AG04450 (cell line): ENCODE results near the gene SYT2. TPM values are rescaled to one million over a fixed set of nuclear protein-coding genes. Genes with fewer than 3 reads are reported as not detected.

Source experiments
- CTCF ChIA-PET: fragments of 300-600, 350-600 bp; formaldehyde crosslinking; extraction: SDS; loops from one replicate; lab custom pipeline; 2022; ENCODE audit warnings: antibody characterized with exemption, inconsistent platforms; lab: Charles Lee
- POLR2A ChIA-PET: fragments of 350-600 bp; formaldehyde crosslinking; extraction: SDS; loops from one replicate; lab custom pipeline; 2021; ENCODE audit warnings: antibody characterized with exemption, inconsistent platforms; lab: Yijun Ruan, JAX
- DNase-seq: peaks from one replicate; pipeline ENCODE4 v3.0.0-alpha.2; 2011; ENCODE audit warnings: low read depth, low spot score
- H3K27ac ChIP-seq: one replicate; pipeline ENCODE4 v1.5.1; 2012; ENCODE audit warnings: low read depth, low read length, control low read depth
- H3K27me3 ChIP-seq: one replicate; pipeline ENCODE4 v1.6.0; 2012; ENCODE audit warnings: low read length; ENCODE audit not compliant: control insufficient read depth, insufficient read depth
- H3K4me3 ChIP-seq: 2 replicates; pipeline ENCODE4 v1.5.1; 2011; ENCODE audit warnings: mild to moderate bottlenecking, low read depth, low read length, control low read depth
- H3K9me3 ChIP-seq: 2 replicates; pipeline ENCODE4 v1.5.1; 2012; ENCODE audit warnings: low read length; ENCODE audit not compliant: control insufficient read depth, insufficient read depth
- CTCF ChIP-seq: IDR thresholded peaks from 2 replicates; pipeline ENCODE4 v1.5.1; 2011; ENCODE audit warnings: low read depth, low read length, control low read depth, inconsistent platforms
- polyA plus RNA-seq: library from polyadenylated mRNA; depleted of rRNA; stranded (reverse); fragments of >200 nt; gene quantifications from 2 replicates; pipeline ENCODE4 v1.2.3, GENCODE V29; 2011

SYT2 gene
- polyA plus RNA-seq, 1 experiment: 0.01 TPM

GRCh38 chr1:202662081-202662480 lies 48.2 kb downstream of the SYT2 start:
- ChIA-PET POLR2A (no interaction called here), CTCF (no interaction called here)
- TF ChIP-seq CTCF: no peak
- Histone ChIP-seq H3K4me3 (no peak overlapping the region), H3K27me3 (peaks cover 43% of the 10 kb centered on the region), H3K9me3 (no peaks in the 10 kb centered on the region), H3K27ac (no peak overlapping the region)
- no peak for DNase-seq

GRCh38 chr1:202661136-202661845 lies 49.0 kb downstream of the SYT2 start:
- H3K4me3 ChIP-seq: no peak overlapping the region
- CTCF ChIA-PET: no interaction called here
- no peak for TF ChIP-seq CTCF
- DNase-seq: no peak
- no peaks in the 10 kb centered on the region for H3K9me3 ChIP-seq
- no peak overlapping the region for H3K27ac ChIP-seq
- POLR2A ChIA-PET: no interaction called here
- peaks cover 43% of the 10 kb centered on the region for H3K27me3 ChIP-seq

- TF ChIP-seq CTCF: no peak
- Histone ChIP-seq H3K27ac (no peak overlapping the region), H3K4me3 (no peak overlapping the region), H3K9me3 (no peaks in the 10 kb centered on the region), H3K27me3 (peaks cover 50% of the 10 kb centered on the region)
- ChIA-PET POLR2A (no interaction called here), CTCF (no interaction called here)
- DNase-seq: no peak
These were observed 50.3 kb downstream of the SYT2 start for GRCh38 chr1:202659974-202660373.

GRCh38 chr1:202659541-202659940 lies 50.7 kb downstream of the SYT2 start:
- no peak for TF ChIP-seq CTCF
- H3K27me3 ChIP-seq: peaks cover 54% of the 10 kb centered on the region
- no peak for DNase-seq

GRCh38 chr1:202658769-202659168 lies 51.5 kb downstream of the SYT2 start:
- ChIA-PET CTCF (interaction anchor here (2.0 kb wide), 1 partner anchor 195 kb away, joined by 5 read pairs; no protein-coding TSS in a partner anchor), POLR2A (no interaction called here)
- TF ChIP-seq CTCF: no peak
- no peak overlapping the region for H3K27ac ChIP-seq
- H3K9me3 ChIP-seq: no peaks in the 10 kb centered on the region
- H3K4me3 ChIP-seq: no peak overlapping the region
- DNase-seq: no peak
- H3K27me3 ChIP-seq: peaks cover 60% of the 10 kb centered on the region

More at GRCh38 chr1:202659541-202659940, 50.7 kb downstream of the SYT2 start:
- no peaks in the 10 kb centered on the region for H3K9me3 ChIP-seq
- no peak overlapping the region for H3K4me3 ChIP-seq
- POLR2A ChIA-PET: no interaction called here
- no peak overlapping the region for H3K27ac ChIP-seq
- CTCF ChIA-PET: interaction anchor here (2.0 kb wide), 1 partner anchor 195 kb away, joined by 5 read pairs; no protein-coding TSS in a partner anchor
